GM12865 (cell line): ENCODE data around the gene TTC34.
A peak's percentile ranks its signal among the peaks of the same experiment; 100 is the strongest.
"Not testable (repeated sequence)": the region's sequence is repeated elsewhere in the genome, so short reads cannot be mapped to it uniquely, and the experiment has no call there.

Experiments used
- DNase-seq: peaks from one replicate; pipeline ENCODE4 v3.0.0; 2010; ENCODE audit warnings: low read depth
- H3K4me3 ChIP-seq: 2 replicates; pipeline ENCODE4 v1.5.1; 2011; ENCODE audit warnings: mild to moderate bottlenecking, low read depth, low read length, control low read depth

TTC34 gene

GRCh38 chr1:2750041-2750680 is 51.3 kb downstream of the TTC34 start:
- DNase-seq, H3K4me3 ChIP-seq: not testable (repeated sequence)

GRCh38 chr1:2748626-2749025 is 52.9 kb downstream of the TTC34 start:
- not testable (repeated sequence) for DNase-seq, H3K4me3 ChIP-seq

GRCh38 chr1:2694796-2695195 is 106.7 kb downstream of the TTC34 start:
- not testable (repeated sequence) for DNase-seq, H3K4me3 ChIP-seq

- DNase-seq, H3K4me3 ChIP-seq: not testable (repeated sequence)
These were observed 111.3 kb downstream of the TTC34 start for GRCh38 chr1:2690180-2690579.

- not testable (repeated sequence) for DNase-seq, H3K4me3 ChIP-seq
These were observed 113.2 kb downstream of the TTC34 start for GRCh38 chr1:2688336-2688665.

- peak; percentile 0 for DNase-seq
These were observed 113.7 kb downstream of the TTC34 start for GRCh38 chr1:2687638-2688335.

GRCh38 chr1:2687174-2687591 is 114.3 kb downstream of the TTC34 start:
- DNase-seq, H3K4me3 ChIP-seq: not testable (repeated sequence)

More at GRCh38 chr1:2687638-2688335, 113.7 kb downstream of the TTC34 start:
- H3K4me3 ChIP-seq = not testable (repeated sequence)

- H3K4me3 ChIP-seq, DNase-seq: not testable (repeated sequence)
These were observed 115.2 kb downstream of the TTC34 start for GRCh38 chr1:2686091-2686863.

GRCh38 chr1:2685671-2686070 is 115.8 kb downstream of the TTC34 start:
- not testable (repeated sequence) for DNase-seq, H3K4me3 ChIP-seq

GRCh38 chr1:2684878-2685277 is 116.6 kb downstream of the TTC34 start:
- H3K4me3 ChIP-seq, DNase-seq: not testable (repeated sequence)

GRCh38 chr1:2684000-2684399 is 117.5 kb downstream of the TTC34 start:
- H3K4me3 ChIP-seq = not testable (repeated sequence)
- DNase-seq = peak; percentile 14

GRCh38 chr1:2683321-2683741 is 118.2 kb downstream of the TTC34 start:
- H3K4me3 ChIP-seq, DNase-seq: not testable (repeated sequence)

- not testable (repeated sequence) for DNase-seq, H3K4me3 ChIP-seq
These were observed 118.6 kb downstream of the TTC34 start for GRCh38 chr1:2682879-2683278.

- DNase-seq, H3K4me3 ChIP-seq: not testable (repeated sequence)
These were observed 124.8 kb downstream of the TTC34 start for GRCh38 chr1:2676726-2677125.

GRCh38 chr1:2671656-2672055 is 129.8 kb downstream of the TTC34 start:
- DNase-seq, H3K4me3 ChIP-seq: not testable (repeated sequence)

GRCh38 chr1:2659806-2660205 is 141.7 kb downstream of the TTC34 start:
- DNase-seq, H3K4me3 ChIP-seq: not testable (repeated sequence)

- not testable (repeated sequence) for H3K4me3 ChIP-seq, DNase-seq
These were observed 143.6 kb downstream of the TTC34 start for GRCh38 chr1:2657909-2658308.

GRCh38 chr1:2657124-2657523 is 144.4 kb downstream of the TTC34 start:
- not testable (repeated sequence) for DNase-seq

GRCh38 chr1:2655598-2656434 is 145.7 kb downstream of the TTC34 start:
- DNase-seq, H3K4me3 ChIP-seq: not testable (repeated sequence)

More at GRCh38 chr1:2657124-2657523, 144.4 kb downstream of the TTC34 start:
- H3K4me3 ChIP-seq = not testable (repeated sequence)
